Measurements from ENCODE around the gene LDLRAD4. TPM values are rescaled to one million over a fixed set of nuclear protein-coding genes. Genes with fewer than 3 reads are reported as not detected.

Gene LDLRAD4
- polyA plus RNA-seq, 1 of the 3 experiments (the other 2 are of a cell fraction), result 0.16 TPM

DNA sequence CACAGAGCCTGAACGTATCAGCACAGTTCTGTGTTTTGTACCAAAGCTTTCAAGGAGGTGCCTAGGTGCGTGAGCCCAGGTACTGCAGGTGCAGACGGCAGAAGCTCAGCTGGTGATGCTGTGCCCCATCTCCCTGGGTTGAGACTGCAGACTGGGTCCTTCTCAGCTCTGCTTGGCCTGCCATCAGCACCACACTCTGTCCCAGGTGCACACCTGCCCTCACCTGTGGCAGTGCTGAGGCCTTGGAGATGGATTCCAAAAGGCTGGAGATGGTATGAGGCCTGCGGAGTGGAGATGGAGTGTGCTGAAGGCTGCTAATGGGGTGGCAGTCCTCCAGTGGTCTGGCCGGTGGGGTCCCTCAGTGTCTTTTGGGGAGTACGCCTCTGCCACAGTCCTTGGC lies 9.3 kb downstream of the LDLRAD4 start:
- CTCF ChIA-PET, result no interaction called here
- H3K9me2 ChIP-seq, result no peaks in the 10 kb centered on the region

DNA sequence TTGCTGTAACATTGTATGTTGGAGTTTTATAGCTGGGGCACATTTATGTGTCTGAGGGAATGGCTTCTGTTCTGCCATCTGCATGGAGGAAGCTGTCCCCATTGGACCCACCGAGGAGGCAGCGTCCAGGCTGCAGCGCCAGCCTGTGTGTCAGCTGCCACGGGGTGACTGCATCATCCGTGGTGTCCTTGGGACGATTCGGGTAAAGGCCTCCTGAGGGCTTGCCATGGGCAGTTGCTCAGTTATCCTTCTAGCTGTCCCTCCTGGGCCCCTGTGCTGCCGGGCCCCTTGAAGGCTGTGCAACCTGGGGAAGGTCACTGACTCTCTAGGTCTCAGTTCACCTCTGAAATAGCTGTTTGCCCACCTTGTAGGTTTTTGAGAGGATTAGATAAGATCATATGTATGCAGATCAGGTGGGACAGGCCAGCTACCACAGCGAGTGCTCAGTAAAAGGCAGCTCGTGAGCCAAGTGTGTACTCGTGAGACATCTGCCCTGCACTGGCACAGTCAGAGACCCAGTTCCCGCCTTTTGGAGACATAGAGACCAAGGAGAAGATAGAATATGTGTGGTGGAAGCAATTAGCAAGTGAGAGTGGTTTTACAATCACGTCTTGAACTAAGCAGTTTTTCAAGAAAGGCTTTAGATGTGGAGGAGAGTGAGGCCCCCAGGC lies 10.6 kb downstream of the LDLRAD4 start:
- Histone ChIP-seq H3F3A (replicated peaks; ENCODE audit: insufficient read depth) (no peaks in the 10 kb centered on the region), H3K9me3 (no peaks in the 10 kb centered on the region), H3K27ac (ENCODE audit: low read depth in 2 of 2, low read length in 1 of 2) (no peak overlapping the region; a peak in 1 of 4 replicates), H3K4me2 (no peak overlapping the region), H3K79me2 (ENCODE audit: insufficient read depth) (no peaks in the 10 kb centered on the region), H3K4me1 (ENCODE audit: control insufficient read depth in 1 of 2, insufficient read depth in 2 of 2, low read depth in 1 of 2, low read length in 1 of 2) (peaks cover 0 to 54% of the 10 kb centered on the region in 2 experiments; a peak in 2 of 4 replicates), H4K20me1 (ENCODE audit: insufficient read depth) (no peaks in the 10 kb centered on the region), H3K27me3 (ENCODE audit: insufficient read depth) (no peaks in the 10 kb centered on the region; the same call in 1 of the 2 replicates), H3K9me2 (no peaks in the 10 kb centered on the region), H3K36me3 (replicated peaks in 1 of 2; ENCODE audit: control insufficient read depth in 1 of 2, insufficient read depth in 2 of 2, low read length in 1 of 2) (no peaks in the 10 kb centered on the region), H3K9ac (no peak overlapping the region), H3K4me3 (ENCODE audit: low read depth in 2 of 2, low read length in 1 of 2) (no peak overlapping the region), H2AFZ (ENCODE audit: low read depth) (no peak overlapping the region)
- POLR2A ChIA-PET, result no interaction called here
- 66% methylated on average over 6 of the region's 13 CpGs for WGBS (ENCODE audit: low lambda C conversion rate)
- DNase-seq, result no peak
- CTCF ChIA-PET, result no interaction called here
- TF ChIP-seq, protein P1, sequence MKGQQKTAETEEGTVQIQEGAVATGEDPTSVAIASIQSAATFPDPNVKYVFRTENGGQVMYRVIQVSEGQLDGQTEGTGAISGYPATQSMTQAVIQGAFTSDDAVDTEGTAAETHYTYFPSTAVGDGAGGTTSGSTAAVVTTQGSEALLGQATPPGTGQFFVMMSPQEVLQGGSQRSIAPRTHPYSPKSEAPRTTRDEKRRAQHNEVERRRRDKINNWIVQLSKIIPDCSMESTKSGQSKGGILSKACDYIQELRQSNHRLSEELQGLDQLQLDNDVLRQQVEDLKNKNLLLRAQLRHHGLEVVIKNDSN (IDR thresholded peaks at IDR 0.05; ENCODE audit: borderline replicate concordance, low read depth), result no peak
- TF ChIP-seq YY1 (IDR thresholded peaks at IDR 0.05; ENCODE audit: low read depth) (no peak), MXI1 (IDR thresholded peaks at IDR 0.05; ENCODE audit: low read depth, low read length) (no peak), SMC3 (IDR thresholded peaks at IDR 0.05; ENCODE audit: low read depth, low read length) (no peak), MAX (IDR thresholded peaks at IDR 0.05; ENCODE audit: low read depth) (no peak), FOXM1 (IDR thresholded peaks at IDR 0.05; ENCODE audit: low read depth) (no peak), RFX5 (IDR thresholded peaks at IDR 0.05; ENCODE audit: low read length) (no peak), EZH2phosphoT487 (IDR thresholded peaks at IDR 0.05; ENCODE audit: borderline replicate concordance, low read depth) (no peak), FOXJ3 (CRISPR knock-in tag; IDR thresholded peaks at IDR 0.05) (no peak), TAF1 (IDR thresholded peaks at IDR 0.05; ENCODE audit: borderline replicate concordance, low read depth, low read length) (no peak), GABPA (IDR thresholded peaks at IDR 0.05; ENCODE audit: low read depth) (no peak), REST (IDR thresholded peaks at IDR 0.05; ENCODE audit: low read depth, low read length) (no peak), CHD2 (IDR thresholded peaks at IDR 0.05; ENCODE audit: low read length, partially characterized antibody) (no peak), ELF1 (IDR thresholded peaks at IDR 0.05) (no peak)

More for the DNA sequence above, 9.3 kb downstream of the LDLRAD4 start:
- Histone ChIP-seq H3K4me3 (ENCODE audit: low read depth in 2 of 2, low read length in 1 of 2) (no peak overlapping the region), H3K4me2 (no peak overlapping the region), H3F3A (replicated peaks; ENCODE audit: insufficient read depth) (no peaks in the 10 kb centered on the region), H3K4me1 (ENCODE audit: control insufficient read depth in 1 of 2, insufficient read depth in 2 of 2, low read depth in 1 of 2, low read length in 1 of 2) (peaks cover 0 to 55% of the 10 kb centered on the region in 2 experiments; a peak in 2 of 4 replicates), H3K9me3 (no peaks in the 10 kb centered on the region), H2AFZ (ENCODE audit: low read depth) (no peak overlapping the region), H3K27me3 (ENCODE audit: insufficient read depth) (no peaks in the 10 kb centered on the region; the same call in 1 of the 2 replicates), H3K79me2 (ENCODE audit: insufficient read depth) (no peaks in the 10 kb centered on the region), H3K36me3 (replicated peaks in 1 of 2; ENCODE audit: control insufficient read depth in 1 of 2, insufficient read depth in 2 of 2, low read length in 1 of 2) (no peaks in the 10 kb centered on the region), H3K9ac (no peak overlapping the region), H4K20me1 (ENCODE audit: insufficient read depth) (no peaks in the 10 kb centered on the region), H3K27ac (ENCODE audit: low read depth in 2 of 2, low read length in 1 of 2) (no peak overlapping the region)
- WGBS (ENCODE audit: low lambda C conversion rate), result 61% methylated on average over 4 of the region's 6 CpGs
- TF ChIP-seq PBX3 (IDR thresholded peaks at IDR 0.05) (no peak), NRF1 (IDR thresholded peaks at IDR 0.05; ENCODE audit: low read depth, low read length) (no peak), USF2 (IDR thresholded peaks at IDR 0.05; ENCODE audit: borderline replicate concordance, low read depth, low read length) (no peak), EZH2phosphoT487 (IDR thresholded peaks at IDR 0.05; ENCODE audit: borderline replicate concordance, low read depth) (no peak)
- no peak for DNase-seq
- POLR2A ChIA-PET, result no interaction called here

All from SK-N-SH (cell line).